SKM-1 (cell line): ENCODE results near the gene MRTFA.
"Not testable (repeated sequence)": the region's sequence is repeated elsewhere in the genome, so short reads cannot be mapped to it uniquely, and the experiment has no call there.

Experiments used
- DNase-seq: peaks from one replicate; lab custom pipeline; 2025; ENCODE audit not compliant: unreplicated experiment; lab: John Stamatoyannopoulos, UW

The MRTFA gene

DNA sequence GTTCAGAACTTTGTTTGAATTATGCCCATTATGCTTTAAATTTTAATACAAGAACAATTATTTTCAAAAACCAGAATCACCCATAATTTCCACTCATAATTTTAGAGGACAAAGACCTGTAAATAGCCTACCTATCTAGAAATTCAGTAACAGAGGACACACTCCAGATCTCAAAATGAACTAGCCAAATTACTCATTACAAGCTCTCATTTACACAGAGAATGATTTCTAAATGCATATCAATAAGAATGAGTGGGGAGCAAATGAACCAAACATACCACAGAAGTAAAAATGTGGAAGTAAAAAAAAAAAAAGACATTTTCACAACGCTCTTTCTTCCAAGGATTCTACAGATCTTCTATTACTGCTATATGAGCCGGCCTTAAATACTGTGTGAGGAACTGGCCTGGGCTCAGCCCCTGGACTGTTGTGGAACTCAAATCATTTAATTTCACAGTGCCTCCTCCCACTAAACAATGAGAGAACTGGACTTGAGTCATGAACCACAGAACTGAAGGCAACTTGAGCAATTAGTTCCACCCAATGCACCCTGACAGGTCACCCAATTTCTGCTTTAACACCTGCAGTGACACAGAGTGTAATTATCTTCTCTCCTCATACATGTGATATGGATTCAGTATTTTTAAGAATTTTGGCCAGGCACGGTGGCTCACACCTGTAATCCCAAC, 8.0 kb downstream of the MRTFA start:
- peak; percentile 74 for DNase-seq

DNA sequence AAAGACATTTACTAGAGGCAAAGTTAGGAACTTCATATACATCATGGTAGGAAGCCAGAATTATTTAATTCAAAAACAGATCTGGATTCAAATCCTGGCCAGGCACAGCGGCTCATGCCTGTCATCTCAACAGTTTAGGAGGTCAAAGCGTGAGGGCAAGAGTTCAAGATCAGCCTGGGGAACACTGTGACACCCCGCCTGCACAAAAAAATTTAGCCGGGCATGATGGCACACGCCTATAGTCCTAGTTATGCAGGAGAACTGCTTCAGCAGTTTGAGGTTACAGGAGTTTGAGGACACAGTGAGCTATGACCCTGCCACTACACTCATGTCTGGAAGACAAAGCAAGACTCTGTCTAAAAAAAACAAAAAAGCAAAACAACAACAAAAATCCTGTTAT, 8.9 kb downstream of the MRTFA start:
- no peak for DNase-seq

DNA sequence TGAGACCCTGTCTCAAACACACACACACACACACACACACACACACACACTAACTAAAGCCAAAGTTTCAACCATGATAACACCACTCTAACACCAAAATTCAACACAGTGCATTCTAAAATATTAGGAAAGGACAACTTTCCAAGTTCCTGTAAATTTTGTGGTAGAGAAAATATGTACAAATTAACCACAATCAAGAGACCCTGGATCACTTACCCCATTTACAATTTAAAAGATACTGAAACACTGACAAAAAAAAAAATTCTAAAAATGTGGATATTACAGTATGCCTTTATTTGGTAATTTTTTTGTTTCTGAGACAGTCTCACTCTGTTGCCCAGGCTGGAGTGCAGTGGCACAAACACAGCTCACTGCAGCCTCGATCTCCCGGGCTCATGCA, 9.7 kb downstream of the MRTFA start:
- DNase-seq = no peak

DNA sequence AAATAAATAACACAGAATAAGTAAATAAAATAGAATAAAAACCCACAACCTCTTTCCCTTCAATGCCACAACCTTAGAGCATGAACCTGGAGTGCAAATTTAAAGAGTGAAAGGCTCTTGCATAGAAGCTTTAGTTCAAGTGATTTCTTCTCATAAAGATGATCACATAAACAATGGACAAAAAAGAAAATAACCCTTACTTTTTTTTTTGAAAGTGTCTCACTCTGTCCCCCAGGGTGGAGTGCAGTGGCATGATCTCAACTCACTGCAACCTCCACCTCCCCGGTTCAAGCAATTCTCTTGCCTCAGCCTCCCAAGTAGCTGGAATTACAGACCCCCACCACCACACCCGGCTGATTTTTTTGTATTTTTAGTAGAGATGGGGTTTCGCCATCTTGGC, 10.7 kb downstream of the MRTFA start:
- DNase-seq = not testable (repeated sequence)

DNA sequence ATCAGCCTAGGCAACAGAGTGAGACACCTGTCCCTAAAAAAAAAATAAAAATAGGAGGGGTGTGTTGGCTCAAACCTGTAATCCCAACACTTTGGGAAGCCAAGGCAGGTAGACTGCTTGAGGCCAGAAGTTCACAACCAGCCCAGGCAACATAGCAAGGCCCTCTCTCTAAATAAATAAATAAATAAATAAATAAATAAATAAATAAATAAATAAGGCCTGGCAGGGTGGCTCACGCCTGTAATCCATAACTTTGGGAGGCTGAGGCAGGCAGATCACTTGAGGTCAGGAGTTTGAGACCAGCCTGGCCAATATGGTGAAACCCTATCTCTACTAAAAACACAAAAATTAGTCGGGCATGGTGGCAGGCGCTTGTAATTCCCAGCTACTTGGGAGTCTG, 11.2 kb downstream of the MRTFA start:
- DNase-seq = not testable (repeated sequence)

DNA sequence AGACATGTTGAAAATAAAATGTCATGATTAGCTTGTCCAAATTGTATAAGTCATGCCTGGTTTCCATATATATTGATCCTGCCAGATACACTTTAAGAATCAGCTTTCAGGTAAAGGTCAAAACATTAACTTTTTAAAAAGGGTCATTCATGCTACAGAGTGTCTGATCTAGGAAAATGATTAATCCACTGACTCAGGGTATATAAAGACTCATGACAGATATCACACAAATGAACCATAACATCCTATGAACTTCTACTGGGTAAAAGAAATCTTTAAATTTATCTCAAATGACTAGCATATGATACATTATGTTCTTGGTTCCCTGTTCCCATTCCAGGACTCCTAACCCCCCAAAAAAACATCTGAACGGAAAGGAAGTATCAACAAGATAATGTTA, 11.7 kb downstream of the MRTFA start:
- DNase-seq = no peak

DNA sequence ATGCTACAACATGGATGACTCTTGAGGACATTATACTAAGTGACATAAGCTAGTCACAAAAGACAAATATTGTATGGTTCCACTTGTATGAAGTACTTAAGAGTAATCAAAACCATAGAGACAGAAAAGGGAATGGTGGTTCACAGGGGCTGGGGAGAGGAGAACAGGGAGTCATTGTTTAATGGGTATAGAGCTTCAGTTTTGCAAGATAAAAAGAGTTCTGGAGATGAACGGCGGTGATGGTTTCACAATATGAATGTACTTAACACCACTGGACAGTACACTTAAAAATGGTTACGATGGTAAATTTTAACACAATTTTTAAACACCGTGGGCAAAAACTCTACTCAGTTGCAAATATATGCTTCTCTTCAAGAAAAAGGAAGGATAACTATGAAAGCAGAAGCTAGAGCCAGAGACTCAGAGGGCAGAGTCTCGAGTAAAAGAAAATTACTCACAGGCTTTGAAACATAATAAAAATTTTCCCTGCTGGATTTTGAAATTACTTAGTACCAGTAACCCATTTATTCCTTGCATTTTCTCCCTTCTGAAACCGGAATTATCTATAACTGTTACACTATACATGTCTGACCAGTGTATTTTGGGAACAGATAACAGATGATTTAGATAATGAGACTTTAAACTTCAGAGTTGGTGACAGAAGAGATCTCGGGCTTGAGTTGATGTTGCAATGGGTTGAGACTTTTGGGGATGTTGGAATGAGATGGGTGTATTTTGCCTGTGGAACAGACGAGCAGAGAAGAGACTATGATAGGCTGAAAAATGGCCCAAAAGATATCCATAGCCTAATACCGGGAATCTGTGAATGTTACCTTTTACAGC, 15.0 kb downstream of the MRTFA start:
- peak; percentile 22 for DNase-seq

DNA sequence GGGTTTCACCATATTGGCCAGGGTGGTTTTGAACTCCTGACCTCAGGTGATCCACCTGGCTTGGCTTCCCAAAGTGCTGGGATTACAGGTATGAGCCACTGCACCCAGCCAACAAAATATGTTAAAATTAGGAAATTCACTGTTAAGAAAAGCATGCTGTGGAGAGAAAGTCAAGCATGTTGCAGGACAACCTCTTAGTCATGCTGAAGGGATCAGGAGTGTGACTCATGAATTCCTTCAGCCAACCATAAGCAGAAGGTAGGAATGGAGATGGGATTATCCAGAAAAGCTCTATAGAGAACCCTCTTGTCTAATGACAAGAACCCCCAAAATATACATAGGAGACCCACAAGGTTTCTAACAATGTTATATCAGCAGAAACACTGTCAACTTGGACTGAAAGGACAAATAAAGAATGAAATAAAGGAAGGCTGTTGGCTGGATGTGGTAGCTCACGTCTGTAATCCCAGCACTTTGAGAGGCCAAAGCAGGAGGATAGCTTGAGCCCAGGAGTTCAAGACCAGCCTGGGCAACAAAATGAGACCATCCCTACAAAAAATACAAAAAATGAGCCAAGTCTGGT, 16.0 kb downstream of the MRTFA start:
- DNase-seq = no peak

DNA sequence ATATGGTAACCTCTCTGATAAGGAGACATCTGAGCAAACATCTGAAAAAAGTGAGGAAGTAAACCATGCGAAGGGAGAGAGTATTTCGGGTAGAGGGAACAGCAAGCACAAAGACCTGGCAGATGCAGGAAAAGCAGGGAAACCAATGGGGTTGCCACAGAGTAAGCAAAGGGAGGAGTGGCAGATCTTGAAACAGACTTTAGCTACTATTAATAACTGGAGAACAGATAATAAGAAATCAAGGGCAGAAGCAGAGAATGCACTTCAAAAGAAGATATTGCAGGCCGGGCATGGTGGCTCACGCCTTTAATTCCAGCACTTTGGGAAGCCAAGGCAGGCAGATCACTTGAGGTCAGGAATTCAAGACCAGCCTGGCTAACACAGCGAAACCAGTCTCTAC, 18.1 kb downstream of the MRTFA start:
- no peak for DNase-seq

DNA sequence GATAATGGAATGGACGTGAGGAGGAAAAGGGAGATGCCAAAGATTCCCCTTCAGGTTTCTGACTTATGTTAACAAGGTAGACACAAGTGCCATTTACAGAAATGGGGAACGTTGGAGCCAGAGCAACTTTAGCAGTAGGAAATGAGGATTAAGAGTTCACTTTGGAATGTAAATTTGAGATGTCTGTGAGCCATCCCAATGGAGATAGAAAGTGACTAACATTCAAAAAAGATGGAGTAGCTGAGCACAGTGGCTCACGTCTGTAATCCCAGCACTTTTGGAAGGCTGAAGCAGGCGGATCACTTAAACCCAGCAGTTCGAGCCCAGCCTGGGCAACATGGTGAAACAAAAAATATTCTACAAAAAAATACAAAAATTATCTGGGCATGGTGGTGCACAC, 19.9 kb downstream of the MRTFA start:
- no peak for DNase-seq

DNA sequence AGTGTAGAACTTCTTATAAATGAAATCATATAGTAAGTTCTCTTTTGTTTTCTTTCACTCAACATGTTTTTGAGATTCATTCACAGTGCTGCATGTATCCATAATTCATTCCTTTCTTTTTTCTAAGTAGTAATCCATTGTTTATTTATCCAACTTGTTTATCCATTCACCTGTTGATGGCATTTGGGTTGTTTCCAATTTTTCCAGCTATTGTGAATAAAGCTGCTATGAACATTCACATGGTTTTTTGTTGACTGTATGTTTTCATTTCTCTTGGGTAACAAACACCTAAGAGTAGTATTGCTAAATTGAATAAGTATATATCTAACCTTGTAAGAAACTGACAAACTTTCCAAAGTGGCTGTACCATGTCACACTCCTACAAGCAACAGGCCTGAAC, 23.5 kb downstream of the MRTFA start:
- DNase-seq = no peak

DNA sequence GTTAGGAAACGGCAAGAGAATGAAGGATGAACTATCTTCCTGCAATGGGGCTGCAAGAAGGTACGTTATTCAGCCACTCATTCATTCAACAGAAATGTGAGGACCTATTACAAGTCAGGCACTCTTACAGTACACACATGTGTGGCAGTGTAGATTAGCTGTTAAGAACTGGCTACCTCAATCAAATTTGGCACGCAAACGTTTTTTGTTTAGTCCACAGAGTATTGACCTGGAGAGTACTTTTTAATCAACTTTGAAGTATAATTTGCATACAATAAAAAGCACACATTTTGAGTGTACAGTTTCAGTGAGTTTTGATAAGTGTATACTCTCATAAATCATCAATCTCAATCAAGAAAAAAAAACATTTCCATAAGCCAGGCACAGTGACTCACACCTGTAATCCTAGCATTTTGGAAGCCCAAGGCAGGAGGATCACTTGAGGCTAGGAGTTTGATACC, 24.2 kb downstream of the MRTFA start:
- no peak for DNase-seq

DNA sequence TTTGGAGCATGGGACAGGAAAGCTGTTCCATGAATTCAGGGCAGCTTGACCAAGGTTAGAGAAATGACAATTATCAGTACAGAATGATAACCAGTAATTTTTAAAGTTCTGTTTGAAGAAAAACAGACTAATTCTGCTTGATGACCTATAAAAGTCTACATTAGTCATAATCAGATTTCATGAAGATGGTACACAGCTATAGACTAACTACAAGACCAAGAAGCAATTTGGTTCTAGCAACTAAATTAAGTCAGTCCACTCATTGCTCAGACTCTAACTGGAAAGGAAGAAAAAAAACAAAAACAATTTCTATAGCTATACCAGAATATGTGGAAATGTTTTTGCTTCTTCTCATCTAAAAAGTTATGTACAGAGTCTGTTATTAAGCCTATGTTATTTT, 24.9 kb downstream of the MRTFA start:
- no peak for DNase-seq

DNA sequence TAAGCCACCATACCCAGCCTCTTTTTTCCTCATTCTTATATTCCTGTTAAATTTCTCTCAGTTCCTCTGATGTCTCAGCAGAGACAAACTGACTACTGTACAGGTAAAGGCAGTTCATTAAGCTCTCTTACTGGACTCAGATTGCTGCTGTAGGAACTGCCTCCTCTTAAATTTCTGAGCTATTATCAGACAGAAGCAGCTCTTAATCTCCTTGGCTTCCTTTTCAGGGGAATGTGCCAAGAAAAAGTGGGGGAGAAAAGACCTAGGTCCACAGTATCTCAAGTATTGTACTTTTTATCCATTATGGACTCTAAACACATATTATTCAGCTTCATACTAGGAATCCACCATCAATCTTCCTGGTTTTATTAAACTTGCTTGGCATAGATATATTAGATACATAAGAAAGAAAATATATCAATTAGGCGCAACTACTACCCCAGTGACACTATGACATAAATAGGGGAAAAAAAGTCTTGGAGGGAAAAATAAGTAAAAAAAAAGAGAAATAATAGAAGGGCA, 26.1 kb downstream of the MRTFA start:
- no peak for DNase-seq

DNA sequence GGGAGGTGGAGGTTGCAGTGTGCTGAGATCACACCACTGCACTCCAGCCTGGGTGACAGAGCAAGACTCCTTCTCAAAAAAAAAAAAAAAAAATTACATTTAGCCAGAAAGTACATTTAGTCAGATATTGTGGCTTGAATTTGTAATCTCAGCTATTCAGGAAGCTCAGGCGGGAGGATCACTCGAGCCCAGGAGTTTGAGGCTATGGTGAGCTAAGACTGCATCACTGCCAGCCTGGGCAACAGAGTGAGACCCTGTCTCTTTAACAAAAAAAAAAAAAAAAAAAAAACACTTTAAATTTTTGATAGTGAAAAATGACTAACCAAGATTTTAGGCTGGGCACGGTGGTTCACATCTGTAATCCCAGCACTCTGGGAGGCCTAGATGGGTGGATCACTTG, 27.3 kb downstream of the MRTFA start:
- no peak for DNase-seq

DNA sequence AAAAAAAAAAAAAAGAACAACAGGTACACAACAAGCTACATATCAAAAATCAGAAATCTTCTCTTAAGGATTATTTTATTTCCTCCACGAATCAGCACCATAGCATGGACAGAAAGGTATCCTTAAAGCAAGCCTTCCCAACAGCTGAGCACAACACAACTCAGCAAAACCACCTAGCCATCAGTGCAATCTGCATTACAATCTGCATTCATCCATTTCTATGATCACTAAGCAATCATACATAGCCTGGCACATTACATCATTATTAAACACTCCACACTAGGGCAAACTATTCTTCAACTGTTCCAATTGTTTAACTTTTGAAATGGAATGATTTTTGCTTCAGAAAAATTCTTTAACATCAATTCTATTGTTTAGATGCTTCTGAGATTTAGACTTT, 29.0 kb downstream of the MRTFA start:
- no peak for DNase-seq

DNA sequence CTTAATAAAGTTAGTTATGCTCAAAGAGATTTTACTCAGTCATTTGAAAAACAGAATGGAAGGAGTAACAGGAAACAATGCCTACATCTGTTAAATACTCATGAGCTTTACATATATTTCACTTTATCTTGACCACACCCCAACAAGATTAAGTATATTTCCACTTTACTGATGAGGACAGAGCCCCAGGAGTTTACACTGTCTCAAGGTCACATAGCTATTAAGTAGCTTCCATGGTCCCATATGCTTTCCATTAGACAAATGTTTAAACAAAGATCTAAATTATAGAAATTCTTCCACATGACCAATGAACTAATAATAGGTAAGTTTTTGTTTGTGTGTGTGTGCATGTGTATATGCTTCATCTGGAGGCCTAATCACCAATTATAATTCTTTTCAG, 30.2 kb downstream of the MRTFA start:
- no peak for DNase-seq

DNA sequence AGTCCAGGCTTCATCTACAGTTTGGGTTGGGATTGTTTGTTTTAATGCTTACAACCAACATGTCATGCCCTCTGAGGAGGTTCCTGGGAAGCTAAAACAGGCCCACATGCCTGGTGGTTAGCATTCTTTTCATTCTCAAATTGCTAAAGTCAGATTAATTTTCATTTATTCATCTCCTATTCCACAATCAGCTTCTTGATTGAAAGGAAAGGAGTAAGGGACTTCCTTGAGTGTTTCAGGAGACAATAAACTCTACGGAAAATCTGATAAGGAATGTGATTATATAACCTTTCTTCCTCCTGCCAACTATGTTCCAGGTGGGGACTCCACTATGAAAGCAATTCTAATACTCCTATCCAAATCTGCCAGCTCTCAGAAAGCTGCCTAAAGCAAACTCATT, 30.8 kb downstream of the MRTFA start:
- no peak for DNase-seq

DNA sequence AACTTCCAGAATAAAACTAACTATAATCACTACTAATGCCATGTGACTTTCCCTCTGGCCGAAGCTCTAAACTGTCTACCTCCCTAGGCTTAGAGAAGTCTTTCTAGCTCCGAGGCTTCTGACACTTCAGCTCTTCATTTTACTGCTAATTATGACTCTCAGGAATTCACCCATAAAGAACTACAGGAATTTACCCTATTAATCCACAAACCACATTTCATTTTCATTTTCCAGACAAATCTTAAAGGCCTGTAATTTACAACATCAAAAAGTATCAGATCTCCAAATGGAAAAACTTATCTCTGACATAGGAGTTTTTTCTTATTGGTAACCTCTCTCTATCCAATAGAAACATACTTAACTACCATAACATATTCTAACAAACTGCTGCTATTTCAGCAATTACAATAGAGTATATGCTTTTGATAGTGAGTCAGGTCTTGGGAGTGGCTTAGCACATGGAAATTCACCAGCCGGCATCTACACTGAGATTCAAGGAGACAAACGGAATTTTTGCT, 33.4 kb downstream of the MRTFA start:
- no peak for DNase-seq

DNA sequence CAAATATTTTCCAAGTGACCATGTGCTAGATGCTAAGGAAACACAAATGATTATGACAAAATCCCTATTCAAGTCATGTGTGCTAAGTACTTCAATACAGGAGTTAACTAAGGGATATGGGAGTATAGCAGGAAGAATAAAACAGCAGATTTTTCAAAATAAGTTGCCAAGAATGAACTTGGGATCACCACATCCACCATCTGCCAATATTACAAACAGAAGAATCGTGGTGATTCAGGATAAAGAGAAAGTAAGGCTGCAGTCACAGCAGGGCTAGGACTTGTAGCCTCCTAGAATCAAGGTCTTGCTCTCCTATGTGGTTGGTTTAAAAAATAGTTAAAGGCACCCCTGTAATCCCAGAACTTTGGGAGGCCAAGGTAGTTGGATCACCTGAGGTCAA, 34.3 kb downstream of the MRTFA start:
- no peak for DNase-seq

DNA sequence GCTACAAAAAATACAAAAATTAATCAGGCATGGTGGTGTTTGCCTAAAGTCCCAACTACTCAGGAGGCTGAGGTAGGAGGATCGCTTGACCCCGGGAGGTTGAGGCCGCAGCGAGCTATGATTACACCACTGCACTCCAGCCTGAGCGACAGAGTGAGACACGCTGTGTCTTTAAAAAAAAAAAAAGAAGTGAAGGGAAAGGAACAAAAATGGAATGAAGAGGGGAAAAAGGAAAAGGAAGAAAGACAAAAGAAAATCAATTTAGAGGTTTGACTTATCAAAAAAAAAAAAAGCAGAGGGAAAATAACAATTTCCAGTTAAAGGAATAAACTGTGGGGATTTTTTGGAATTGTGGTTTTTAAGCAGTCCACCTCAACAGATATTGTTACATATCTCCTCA, 36.8 kb downstream of the MRTFA start:
- no peak for DNase-seq

DNA sequence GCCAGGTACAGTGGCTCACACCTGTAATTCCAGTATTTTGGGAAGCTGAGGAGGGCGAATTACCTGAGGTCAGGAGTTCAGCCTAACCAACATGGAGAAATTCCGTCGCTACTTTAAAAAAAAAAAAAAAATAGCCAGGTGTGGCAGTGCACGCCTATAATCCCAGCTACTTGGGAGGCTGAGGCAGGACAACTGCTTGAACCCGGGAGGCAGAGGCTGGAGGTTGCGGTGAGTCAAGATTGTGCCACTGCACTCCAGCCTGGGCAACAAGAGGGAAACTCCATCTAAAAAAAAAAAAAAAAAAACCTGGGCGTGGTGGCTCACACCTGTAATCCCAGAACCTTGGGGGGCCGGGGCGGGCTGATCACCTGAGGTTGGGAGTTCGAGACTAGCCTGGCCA, 37.8 kb downstream of the MRTFA start:
- not testable (repeated sequence) for DNase-seq
